GM18498 (cell line): ENCODE data around the gene COL27A1.

Experiments
- ATAC-seq: cut with Tn5 transposase; IDR thresholded peaks from one replicate; pipeline ENCODE4 v1.9.1; 2021; ENCODE audit warnings: mild to moderate bottlenecking, moderate library complexity; ENCODE audit not compliant: unreplicated experiment

The COL27A1 gene

GRCh38 chr9:114202849-114203248, 47.5 kb downstream of the COL27A1 start:
- no peak for ATAC-seq

DNA sequence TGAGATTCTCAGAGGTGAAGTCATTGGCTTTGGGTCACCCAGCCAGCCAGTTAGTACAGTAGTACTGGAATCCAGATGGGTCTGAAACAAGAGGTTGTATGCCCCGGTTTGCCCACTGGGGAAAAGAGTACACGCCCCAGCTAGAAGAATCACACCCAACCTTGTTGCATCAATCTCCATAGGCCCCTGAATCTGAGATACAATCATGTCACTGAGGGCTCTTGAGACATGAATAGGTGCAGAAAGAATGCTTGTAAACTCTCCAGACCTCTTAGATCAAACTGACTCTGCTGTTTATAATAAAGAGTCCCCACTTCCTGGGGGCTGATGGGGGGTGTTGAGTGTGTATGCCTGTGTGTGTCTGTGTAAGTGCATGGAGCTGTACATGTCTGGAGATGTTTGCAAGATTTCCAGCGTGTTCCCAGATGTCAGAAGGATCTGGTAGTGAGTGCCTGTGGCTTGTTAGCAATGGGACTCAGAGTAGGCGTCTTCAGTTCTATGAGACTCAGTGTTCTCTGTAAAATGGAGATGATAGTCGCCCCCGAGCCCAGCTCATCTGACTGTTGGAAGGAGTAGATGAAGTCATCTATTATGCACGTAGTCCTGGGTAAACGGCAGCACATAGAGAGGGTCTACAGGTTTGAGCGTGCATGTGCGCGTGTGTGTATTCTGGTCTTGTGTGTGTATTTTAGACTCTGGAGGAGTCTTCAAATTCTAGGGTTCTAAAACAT, 48.2 kb downstream of the COL27A1 start:
- ATAC-seq = no peak

DNA sequence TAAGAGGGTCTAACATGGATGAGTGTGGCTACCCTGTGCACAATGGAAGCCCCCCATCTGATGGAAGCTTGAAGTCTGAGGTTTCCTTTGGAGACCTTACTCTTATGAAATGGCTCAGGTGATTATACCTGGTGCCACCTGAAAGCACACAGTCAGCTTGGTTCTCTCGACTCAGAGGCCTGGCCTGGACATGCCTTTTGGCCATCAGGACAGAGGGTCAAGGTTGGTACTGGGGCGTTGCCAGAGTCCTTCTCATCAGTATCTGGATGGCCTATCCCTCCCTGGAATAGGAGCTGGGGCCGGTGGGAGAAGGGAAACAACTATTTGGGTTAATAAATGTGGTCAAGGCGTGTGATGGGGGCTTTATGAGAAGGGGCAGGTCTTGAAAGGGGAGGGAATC, 48.9 kb downstream of the COL27A1 start:
- ATAC-seq = no peak

GRCh38 chr9:114205171-114206015, 50.1 kb downstream of the COL27A1 start:
- ATAC-seq = no peak

GRCh38 chr9:114206221-114206789, 51.0 kb downstream of the COL27A1 start:
- ATAC-seq = no peak

DNA sequence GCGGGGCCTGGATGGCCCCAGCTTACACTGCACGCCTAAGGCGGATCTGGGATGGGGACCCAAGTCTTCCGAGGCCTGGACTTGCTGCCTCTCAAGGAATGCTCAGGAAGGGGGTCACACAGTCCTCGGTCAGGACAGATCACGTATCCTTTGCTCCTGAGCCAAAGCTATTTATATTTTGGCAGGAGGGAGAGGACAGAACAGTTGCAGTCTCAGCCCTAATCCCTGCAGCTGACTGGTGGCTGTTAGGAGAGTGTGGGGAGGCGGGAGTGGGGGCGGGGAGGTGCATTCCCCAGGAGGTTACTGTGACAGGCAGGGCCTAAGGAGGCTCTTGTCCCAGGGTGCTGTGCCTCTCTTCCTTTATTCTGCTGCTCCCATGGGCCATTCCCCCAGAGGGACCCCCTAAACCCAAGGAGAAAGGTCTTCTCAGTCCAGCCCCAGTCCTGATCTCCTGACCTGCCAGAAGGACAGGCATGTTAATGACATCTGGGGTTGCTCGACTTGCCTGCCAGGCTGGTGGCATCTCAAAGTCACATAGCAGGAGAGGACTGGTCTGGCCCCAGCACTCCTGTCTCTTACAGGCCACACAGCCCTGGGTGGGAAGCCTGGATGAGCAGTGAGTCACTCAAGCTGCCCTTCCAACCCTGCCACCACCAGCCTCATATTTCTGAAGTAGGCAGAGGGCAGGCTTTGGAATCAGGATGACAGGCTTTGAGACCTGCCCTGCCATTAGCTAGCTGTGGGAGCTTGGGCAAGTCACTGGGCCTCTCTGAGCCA, 51.9 kb downstream of the COL27A1 start:
- ATAC-seq = no peak

GRCh38 chr9:114207845-114208244, 52.5 kb downstream of the COL27A1 start:
- ATAC-seq = no peak

- ATAC-seq = no peak
Observed at GRCh38 chr9:114209151-114209550, 53.8 kb downstream of the COL27A1 start.

DNA sequence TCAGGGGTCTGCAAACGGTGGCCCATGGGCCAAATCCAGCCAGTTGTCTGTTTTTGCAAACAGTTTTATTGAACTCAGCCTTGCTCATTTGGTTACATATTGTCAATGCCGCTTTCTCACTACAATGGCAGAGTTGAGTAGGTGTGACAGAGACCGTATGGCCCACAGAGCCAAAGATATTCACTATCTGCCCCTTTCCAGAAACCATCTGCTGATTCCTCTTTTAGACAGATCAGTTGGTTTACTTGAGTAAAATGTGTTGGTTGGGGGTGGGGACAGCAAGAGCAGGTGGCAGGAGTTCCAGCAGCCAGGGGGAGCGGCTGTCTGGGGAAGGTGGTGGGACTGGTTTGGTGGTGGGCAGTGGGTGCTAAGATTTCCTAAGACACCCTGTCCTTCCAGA, 54.8 kb downstream of the COL27A1 start:
- no peak for ATAC-seq

- no peak for ATAC-seq
Observed at GRCh38 chr9:114210691-114211276, 55.4 kb downstream of the COL27A1 start.

DNA sequence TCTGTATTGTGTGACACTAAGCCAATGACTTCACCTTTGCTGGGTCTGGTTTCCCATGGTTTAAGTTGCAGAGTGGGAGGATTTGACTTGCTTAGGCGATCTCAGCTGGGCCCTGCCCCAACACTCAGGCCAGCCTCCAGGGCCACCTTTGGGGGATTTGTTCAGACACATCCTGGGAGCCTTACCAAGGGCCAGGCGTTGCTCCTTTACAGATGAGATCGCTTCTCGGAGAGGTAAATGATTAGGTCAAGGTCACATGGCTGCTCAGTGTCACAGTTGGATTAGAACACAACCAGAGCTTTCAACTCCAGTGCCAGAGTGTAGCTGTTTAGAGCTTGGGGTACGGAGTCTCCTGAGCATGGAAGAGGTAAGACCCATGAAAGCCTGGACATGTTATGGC, 57.5 kb downstream of the COL27A1 start:
- no peak for ATAC-seq

- ATAC-seq = no peak
Observed at GRCh38 chr9:114213566-114213965, 58.2 kb downstream of the COL27A1 start.

DNA sequence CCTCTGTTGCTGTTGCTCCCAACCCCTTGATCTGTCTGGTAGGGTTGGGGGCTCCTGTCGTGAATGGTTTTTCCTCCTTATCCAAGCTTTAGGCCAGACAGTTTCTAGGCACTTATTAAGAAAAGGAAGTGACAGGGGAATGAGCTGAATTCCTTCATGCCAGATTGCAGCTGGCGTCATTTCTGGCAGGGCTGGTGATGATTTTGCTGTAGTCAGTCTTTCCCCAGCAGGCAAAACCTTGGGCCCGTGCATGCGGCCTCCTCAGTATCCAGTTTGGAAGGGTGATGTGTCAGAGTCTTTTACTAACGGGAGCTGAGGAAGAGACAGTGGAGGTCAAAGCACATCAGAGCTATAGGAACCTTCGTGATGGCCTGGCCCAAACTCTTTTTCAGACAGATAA, 58.8 kb downstream of the COL27A1 start:
- no peak for ATAC-seq

GRCh38 chr9:114214686-114215414, 59.5 kb downstream of the COL27A1 start:
- ATAC-seq = no peak

DNA sequence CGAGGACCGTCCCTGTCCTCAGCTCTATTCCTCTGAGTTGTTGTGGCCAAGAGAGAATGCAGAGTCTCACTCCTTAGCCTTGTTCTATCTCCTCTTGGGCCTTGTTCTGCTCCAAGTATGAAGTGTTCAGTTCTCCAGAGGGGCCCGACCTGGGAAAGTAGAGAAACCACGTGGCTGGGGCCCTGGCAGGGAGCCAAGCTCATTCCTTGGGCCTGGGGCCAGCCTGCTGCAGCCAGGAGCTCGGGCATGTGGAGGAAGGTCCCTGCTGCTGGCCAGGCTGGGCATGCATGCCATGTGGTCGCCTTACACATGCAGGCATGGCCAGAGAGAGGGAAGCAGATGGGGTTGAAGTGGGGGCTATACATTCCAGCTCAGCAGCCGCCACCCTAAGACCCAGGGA, 60.7 kb downstream of the COL27A1 start:
- no peak for ATAC-seq

DNA sequence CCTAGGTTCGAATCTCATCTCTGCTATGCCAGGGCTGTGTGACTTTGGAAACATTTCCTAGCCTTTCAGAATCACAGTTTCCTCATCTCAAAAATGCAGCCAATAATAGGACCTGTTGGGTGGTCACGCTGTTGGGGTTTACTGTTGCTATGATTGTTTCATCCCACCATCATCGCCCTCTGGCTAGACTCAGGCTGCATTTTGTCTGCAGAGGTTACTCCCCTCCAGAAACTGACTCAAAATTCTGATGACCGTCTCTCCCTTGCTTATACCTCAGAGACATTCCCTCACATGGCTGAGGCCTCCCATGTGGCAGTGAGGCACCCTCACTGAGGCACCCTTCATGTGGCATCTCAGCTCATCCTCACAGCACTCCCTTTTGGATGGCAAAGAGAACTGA, 61.6 kb downstream of the COL27A1 start:
- no peak for ATAC-seq

DNA sequence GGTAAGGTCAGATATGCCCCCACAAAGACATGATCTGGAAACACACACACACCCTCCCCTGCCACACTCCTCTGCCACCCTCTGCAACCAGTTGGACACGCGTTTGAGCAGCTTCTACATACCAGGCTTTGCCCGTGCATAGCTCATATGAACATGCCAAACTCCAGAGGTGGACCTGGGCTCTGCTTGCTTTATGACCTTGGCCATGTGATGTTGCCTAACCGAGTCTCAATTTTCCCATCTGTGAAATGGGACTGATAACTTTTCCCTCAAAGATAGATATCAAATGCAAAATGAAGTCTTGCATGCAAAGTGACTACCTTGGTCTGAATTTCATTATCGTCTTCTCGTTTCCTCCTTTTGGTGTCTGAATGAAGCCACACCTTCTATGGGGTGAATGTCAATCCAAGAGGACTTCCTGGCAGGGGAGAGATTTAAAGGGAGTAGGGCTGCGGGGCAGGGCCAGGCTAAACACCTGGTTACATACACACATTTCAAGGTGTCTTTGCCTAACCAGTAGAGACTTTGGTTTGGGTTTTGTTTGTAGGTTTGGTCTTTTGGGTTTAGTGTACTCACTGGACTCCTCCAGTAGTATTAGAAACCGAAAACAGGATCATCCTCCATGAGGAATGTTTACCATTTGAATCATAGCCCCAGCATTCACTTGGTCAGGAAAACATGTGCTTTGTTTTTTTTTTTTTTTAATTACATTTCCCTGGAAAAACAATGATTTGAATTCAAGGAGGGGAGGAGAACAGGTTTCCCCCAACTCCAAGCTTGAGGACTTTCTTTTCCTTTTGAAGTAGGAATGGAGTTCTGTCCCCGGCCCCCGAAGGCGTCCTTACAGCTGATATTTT, 63.2 kb downstream of the COL27A1 start:
- ATAC-seq = no peak

- ATAC-seq = no peak
Observed at GRCh38 chr9:114220061-114220541, 64.8 kb downstream of the COL27A1 start.
